Esophagus squamous epithelium (tissue), 4 donors: Measurements from ENCODE around the gene LRCH4.

Source experiments
- POLR2A ChIP-seq, 4 donors: fragments of 450-650 bp; IDR thresholded peaks; one replicate each; pipeline ENCODE4 v1.6.1; 2017; ENCODE audit warnings: antibody characterized with exemption in 4 of 4, mild to moderate bottlenecking in 4 of 4, moderate library complexity in 3 of 4
- TF ChIP-seq, protein P1 (sequence below), 6 experiments: fragments of 450-650 bp in 4 of 6; fragments of 200-600 bp in 2 of 6; sonication (generic) in 2 of 6; IDR thresholded peaks; one replicate each; pipeline ENCODE4 v1.5.1; 2016 to 2019; ENCODE audit warnings: antibody characterized with exemption in 6 of 6, mild to moderate bottlenecking in 4 of 6, moderate library complexity in 4 of 6

DNA sequence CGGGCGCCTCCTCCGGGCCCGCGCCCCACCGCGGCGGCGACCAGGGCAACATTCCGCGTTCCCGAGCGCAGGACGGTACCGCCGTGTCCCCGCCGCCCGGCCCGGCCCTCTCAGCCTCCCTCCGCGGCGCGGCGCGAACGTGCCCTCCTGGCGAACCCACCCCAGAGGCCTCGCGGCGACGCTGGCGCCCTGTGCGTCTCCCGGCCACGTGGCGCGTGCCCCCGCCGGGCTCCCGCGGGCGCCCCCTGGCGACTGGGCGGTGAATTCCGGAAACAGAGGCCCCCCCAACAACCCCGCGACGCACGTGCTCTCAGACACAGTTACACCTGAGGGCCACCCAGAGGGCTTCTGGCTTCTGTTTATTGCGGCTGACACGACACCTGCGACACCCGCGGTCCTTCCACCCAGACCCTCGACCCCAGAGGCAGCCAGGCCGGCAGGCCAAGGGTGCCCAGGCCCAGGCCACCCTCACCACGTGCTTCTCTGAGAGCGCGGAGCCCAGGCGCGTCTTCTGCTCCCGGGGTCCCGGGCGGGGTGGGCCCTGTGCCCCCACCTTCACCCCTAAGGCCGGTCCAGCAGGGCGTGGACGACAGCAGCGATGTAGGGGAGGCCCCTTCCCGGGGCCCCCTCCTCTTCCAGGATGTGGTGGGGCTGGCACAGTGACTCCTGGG, 12.1 kb downstream of the LRCH4 start, which contains the start of gene SAP25:
- TF ChIP-seq, protein P1, sequence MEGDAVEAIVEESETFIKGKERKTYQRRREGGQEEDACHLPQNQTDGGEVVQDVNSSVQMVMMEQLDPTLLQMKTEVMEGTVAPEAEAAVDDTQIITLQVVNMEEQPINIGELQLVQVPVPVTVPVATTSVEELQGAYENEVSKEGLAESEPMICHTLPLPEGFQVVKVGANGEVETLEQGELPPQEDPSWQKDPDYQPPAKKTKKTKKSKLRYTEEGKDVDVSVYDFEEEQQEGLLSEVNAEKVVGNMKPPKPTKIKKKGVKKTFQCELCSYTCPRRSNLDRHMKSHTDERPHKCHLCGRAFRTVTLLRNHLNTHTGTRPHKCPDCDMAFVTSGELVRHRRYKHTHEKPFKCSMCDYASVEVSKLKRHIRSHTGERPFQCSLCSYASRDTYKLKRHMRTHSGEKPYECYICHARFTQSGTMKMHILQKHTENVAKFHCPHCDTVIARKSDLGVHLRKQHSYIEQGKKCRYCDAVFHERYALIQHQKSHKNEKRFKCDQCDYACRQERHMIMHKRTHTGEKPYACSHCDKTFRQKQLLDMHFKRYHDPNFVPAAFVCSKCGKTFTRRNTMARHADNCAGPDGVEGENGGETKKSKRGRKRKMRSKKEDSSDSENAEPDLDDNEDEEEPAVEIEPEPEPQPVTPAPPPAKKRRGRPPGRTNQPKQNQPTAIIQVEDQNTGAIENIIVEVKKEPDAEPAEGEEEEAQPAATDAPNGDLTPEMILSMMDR (IDR thresholded peaks at IDR 0.05): no peak
- TF ChIP-seq POLR2A (IDR thresholded peaks at IDR 0.05): no peak
